ENCODE data around the gene METTL1. TPM values are rescaled to one million over a fixed set of nuclear protein-coding genes. Genes with fewer than 3 reads are reported as not detected.

The METTL1 gene
- total RNA-seq, 1 donor from 2014 or later = 6.8 TPM

DNA sequence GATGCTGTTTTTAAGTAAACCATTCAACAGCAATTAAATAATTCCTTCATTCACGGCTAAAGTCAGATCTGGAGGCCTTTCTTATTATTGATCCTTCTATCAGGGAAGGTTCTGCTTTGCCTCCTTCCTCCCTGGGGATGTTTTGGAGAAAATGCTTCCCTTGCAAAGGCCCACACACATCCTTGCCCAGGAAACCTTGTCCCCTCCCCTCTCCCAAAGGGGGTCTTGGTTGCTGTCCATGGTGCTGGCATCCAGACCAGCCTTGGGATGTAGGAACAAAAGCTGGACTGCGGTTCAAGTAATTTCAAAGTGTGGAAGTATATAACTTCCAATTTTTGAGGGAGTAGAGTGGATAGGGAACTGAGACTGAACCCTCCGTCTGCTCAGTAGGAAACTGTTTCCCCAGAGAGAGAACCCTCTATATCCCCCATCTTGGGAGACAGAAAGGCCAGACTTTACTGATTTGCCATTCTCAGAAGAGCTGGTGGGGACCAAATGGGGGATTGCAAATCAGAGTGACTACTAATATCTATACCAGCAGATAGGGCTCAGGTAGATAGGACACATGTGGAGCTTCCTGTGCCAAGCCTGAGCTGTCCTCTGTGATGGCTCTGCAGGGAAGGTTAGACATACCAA is 11.4 kb downstream of the METTL1 start:
- intact Hi-C loops (cut with micrococcal nuclease) = no loop called here
- peaks cover 26% of the 10 kb centered on the region for H3K4me1 ChIP-seq
- H3K4me3 ChIP-seq = no peak overlapping the region

GRCh38 chr12:57759360-57759980 is 12.4 kb downstream of the METTL1 start:
- TF ChIP-seq, protein P1, sequence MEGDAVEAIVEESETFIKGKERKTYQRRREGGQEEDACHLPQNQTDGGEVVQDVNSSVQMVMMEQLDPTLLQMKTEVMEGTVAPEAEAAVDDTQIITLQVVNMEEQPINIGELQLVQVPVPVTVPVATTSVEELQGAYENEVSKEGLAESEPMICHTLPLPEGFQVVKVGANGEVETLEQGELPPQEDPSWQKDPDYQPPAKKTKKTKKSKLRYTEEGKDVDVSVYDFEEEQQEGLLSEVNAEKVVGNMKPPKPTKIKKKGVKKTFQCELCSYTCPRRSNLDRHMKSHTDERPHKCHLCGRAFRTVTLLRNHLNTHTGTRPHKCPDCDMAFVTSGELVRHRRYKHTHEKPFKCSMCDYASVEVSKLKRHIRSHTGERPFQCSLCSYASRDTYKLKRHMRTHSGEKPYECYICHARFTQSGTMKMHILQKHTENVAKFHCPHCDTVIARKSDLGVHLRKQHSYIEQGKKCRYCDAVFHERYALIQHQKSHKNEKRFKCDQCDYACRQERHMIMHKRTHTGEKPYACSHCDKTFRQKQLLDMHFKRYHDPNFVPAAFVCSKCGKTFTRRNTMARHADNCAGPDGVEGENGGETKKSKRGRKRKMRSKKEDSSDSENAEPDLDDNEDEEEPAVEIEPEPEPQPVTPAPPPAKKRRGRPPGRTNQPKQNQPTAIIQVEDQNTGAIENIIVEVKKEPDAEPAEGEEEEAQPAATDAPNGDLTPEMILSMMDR (IDR thresholded peaks at IDR 0.05; ENCODE audit: borderline replicate concordance) = peak; percentile 52
- H3K36me3 ChIP-seq = peaks cover 19% of the 10 kb centered on the region
- DNase-seq = no peak
- no peak overlapping the region for H3K27ac ChIP-seq (replicated peaks)
- H3K27me3 ChIP-seq (ENCODE audit: low read depth) = peaks cover 28% of the 10 kb centered on the region
- peaks cover 26% of the 10 kb centered on the region for H3K4me1 ChIP-seq
- intact Hi-C loops (cut with micrococcal nuclease) = no loop called here
- no peak overlapping the region for H3K4me3 ChIP-seq
- H3K9me3 ChIP-seq (replicated peaks) = no peaks in the 10 kb centered on the region

More for the DNA sequence above, 11.4 kb downstream of the METTL1 start:
- Histone ChIP-seq H3K27me3 (ENCODE audit: low read depth) (peaks cover 38% of the 10 kb centered on the region), H3K36me3 (peaks cover 19% of the 10 kb centered on the region), H3K27ac (replicated peaks) (no peak overlapping the region), H3K9me3 (replicated peaks) (no peaks in the 10 kb centered on the region)
- DNase-seq = no peak
- TF ChIP-seq, protein P1 (IDR thresholded peaks at IDR 0.05; ENCODE audit: borderline replicate concordance) = no peak

- Histone ChIP-seq H3K4me3 (no peak overlapping the region), H3K4me1 (peaks cover 30% of the 10 kb centered on the region), H3K36me3 (peaks cover 19% of the 10 kb centered on the region), H3K27me3 (ENCODE audit: low read depth) (peaks cover 21% of the 10 kb centered on the region), H3K27ac (replicated peaks) (no peak overlapping the region), H3K9me3 (replicated peaks) (no peaks in the 10 kb centered on the region)
- TF ChIP-seq, protein P1 (IDR thresholded peaks at IDR 0.05; ENCODE audit: borderline replicate concordance) = no peak
- DNase-seq = no peak
- intact Hi-C loops (cut with micrococcal nuclease) = no loop called here
Observed at GRCh38 chr12:57758552-57759359, 13.1 kb downstream of the METTL1 start.

DNA sequence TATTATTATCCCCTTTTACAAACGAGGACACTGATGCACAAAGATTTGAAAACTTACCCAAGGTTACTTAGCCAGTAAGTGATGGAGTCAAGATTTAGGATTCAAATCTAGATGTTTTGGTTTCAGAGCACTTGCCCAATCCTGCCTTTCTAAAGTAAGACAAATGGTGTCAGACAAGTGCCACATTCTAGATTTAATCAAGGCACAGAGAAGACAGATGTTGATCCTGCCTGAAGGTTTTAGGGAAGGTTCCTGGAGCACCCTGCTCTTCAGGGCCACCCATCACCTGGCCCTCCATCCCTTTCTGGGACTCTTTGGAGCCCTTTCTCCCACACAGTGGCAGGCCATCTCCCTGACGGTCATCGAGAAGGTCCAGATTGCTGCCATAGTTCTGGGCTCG is 14.1 kb downstream of the METTL1 start:
- Histone ChIP-seq H3K9me3 (replicated peaks) (no peaks in the 10 kb centered on the region), H3K36me3 (peaks cover 19% of the 10 kb centered on the region), H3K27ac (replicated peaks) (no peak overlapping the region), H3K4me1 (peaks cover 34% of the 10 kb centered on the region), H3K27me3 (ENCODE audit: low read depth) (peaks cover 11% of the 10 kb centered on the region), H3K4me3 (no peak overlapping the region)
- intact Hi-C loops (cut with micrococcal nuclease) = no loop called here
- TF ChIP-seq, protein P1 (IDR thresholded peaks at IDR 0.05; ENCODE audit: borderline replicate concordance) = no peak
- DNase-seq = no peak

GRCh38 chr12:57756406-57757341 is 15.2 kb downstream of the METTL1 start:
- H3K4me1 ChIP-seq = peaks cover 41% of the 10 kb centered on the region
- peak; percentile 37 for DNase-seq
- peaks cover 19% of the 10 kb centered on the region for H3K36me3 ChIP-seq
- H3K4me3 ChIP-seq = peak overlapping the region; percentile 82
- intact Hi-C loops (cut with micrococcal nuclease) = no loop called here
- no peaks in the 10 kb centered on the region for H3K9me3 ChIP-seq (replicated peaks)
- TF ChIP-seq, protein P1 (IDR thresholded peaks at IDR 0.05; ENCODE audit: borderline replicate concordance) = peak; percentile 58
- H3K27ac ChIP-seq (replicated peaks) = no peak overlapping the region
- H3K27me3 ChIP-seq (ENCODE audit: low read depth) = no peaks in the 10 kb centered on the region
